Loucy (cell line): ENCODE results near the gene CNPY1.

Source experiments
- EZH2phosphoT487 ChIP-seq: fragments of 200-600 bp; IDR thresholded peaks from 2 replicates; pipeline ENCODE4 v1.6.1; 2018; ENCODE audit warnings: antibody characterized with exemption, mild to moderate bottlenecking, moderate library complexity, borderline replicate concordance
- TF ChIP-seq, protein P1 (sequence below): fragments of 200-600 bp; sonication (generic); conservative IDR thresholded peaks from 2 replicates; pipeline ENCODE4 v1.5.1; 2014; ENCODE audit warnings: mild to moderate bottlenecking, antibody characterized with exemption, low read length

DNA sequence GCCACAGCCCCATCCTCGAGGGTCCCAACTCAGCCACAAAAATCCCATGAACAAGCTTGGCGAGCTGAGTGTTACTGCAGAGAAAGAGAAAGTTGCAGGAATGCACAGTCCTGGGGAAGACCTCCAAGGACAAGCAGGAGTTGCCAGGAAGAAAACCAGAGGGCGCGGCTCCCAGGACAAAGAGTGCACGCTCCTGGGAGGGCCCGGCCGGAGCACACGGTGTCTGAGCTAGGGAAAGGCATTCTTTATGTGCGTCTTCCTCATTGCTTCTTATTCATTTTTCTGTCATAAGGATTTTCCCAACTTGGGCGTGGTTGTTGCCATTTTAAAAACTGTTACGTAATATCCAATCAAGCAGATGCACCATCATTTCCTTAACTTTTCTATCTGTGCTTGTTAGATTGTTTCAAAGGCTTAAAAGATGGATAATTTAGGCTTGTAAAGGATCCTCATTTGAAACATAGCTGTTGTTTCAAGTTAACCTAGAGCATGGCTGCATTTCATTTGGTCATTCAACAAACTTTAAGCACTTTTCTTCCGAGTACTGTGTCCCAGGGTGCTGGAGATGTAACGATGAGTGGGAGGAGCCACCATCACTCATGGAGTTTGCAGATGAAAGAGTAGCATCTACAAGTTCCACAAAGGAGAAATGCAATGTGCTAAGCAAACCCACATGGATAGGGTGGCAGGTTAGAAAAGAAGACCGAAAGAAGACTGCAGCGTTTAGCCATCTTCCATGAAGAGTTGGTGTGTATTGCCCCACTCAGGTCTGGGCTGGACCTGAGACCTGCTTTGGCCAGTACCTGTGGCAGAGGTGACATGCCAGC is 5.6 kb upstream of the CNPY1 start:
- no peak for TF ChIP-seq EZH2phosphoT487
- TF ChIP-seq, protein P1, sequence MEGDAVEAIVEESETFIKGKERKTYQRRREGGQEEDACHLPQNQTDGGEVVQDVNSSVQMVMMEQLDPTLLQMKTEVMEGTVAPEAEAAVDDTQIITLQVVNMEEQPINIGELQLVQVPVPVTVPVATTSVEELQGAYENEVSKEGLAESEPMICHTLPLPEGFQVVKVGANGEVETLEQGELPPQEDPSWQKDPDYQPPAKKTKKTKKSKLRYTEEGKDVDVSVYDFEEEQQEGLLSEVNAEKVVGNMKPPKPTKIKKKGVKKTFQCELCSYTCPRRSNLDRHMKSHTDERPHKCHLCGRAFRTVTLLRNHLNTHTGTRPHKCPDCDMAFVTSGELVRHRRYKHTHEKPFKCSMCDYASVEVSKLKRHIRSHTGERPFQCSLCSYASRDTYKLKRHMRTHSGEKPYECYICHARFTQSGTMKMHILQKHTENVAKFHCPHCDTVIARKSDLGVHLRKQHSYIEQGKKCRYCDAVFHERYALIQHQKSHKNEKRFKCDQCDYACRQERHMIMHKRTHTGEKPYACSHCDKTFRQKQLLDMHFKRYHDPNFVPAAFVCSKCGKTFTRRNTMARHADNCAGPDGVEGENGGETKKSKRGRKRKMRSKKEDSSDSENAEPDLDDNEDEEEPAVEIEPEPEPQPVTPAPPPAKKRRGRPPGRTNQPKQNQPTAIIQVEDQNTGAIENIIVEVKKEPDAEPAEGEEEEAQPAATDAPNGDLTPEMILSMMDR = no peak
